ENCODE results near the gene PIM1. TPM values are rescaled to one million over a fixed set of nuclear protein-coding genes. Genes with fewer than 3 reads are reported as not detected.
A peak's percentile ranks its signal among the peaks of the same experiment; 100 is the strongest.

The PIM1 gene
- polyA plus RNA-seq, 1 experiment, result 35.3 TPM

DNA sequence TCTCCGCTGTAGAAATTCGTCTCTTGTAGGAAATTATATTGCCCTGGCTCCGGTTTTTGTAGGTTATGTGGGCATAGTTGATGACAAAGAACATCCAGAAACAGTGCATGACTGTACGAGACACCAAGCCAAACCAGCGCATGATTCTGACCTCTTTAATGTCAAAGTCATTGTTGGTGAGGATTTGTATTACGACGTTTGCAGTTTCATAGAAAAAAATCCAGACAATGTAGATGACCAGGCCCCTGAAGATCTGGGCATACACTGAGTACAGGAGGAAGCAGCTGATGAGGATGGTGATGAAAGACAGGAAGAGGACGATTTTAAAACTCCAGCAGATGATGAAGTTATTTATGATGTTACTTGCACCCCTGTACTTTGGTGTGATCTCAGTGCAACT lies 48.6 kb downstream of the PIM1 start:
- no peak for DNase-seq (ENCODE audit: low read depth, low spot score)
- Histone ChIP-seq H3K27me3 (ENCODE audit: control insufficient read depth, insufficient read depth, low read length) (no peaks in the 10 kb centered on the region), H3K4me3 (ENCODE audit: low read depth, low read length) (no peak overlapping the region), H3K9me3 (ENCODE audit: control insufficient read depth, insufficient read depth, low read length) (no peaks in the 10 kb centered on the region), H3K27ac (ENCODE audit: low read depth, low read length) (peak overlapping the region; percentile 11)
- POLR2A ChIA-PET, result no interaction called here
- CTCF ChIA-PET, result interaction anchor here (20.3 kb wide), 1 partner anchor 194 kb away, joined by 597 read pairs; no protein-coding TSS in a partner anchor
- TF ChIP-seq, protein P1, sequence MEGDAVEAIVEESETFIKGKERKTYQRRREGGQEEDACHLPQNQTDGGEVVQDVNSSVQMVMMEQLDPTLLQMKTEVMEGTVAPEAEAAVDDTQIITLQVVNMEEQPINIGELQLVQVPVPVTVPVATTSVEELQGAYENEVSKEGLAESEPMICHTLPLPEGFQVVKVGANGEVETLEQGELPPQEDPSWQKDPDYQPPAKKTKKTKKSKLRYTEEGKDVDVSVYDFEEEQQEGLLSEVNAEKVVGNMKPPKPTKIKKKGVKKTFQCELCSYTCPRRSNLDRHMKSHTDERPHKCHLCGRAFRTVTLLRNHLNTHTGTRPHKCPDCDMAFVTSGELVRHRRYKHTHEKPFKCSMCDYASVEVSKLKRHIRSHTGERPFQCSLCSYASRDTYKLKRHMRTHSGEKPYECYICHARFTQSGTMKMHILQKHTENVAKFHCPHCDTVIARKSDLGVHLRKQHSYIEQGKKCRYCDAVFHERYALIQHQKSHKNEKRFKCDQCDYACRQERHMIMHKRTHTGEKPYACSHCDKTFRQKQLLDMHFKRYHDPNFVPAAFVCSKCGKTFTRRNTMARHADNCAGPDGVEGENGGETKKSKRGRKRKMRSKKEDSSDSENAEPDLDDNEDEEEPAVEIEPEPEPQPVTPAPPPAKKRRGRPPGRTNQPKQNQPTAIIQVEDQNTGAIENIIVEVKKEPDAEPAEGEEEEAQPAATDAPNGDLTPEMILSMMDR (IDR thresholded peaks at IDR 0.05; ENCODE audit: low read depth, low read length), result no peak

DNA sequence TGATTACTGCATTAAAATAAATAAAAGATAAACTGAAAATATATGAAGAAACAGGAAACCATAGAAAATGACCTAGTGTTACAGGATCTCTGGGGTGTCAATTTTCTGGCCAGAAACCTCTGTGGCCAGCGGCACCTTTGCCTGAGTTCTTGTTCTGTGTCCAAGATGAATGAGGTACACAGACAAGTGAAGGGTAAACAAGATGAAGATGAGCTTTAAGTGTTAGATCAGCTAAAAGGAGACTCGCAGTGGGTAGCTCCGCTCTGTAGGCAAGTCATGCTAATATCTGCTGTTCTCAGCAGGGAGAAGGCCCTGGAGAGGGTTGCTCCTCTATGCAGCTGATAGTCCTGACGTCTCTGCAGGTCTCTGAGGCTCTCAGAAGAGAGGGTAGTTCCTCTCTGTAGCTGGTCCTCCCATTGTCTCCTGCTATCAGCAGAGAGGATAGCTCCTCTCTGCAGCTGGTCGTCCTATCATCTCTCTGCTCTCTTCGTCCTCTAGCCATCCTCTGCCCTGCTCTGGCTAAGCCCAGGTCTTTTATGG lies 51.7 kb downstream of the PIM1 start:
- Histone ChIP-seq H3K4me3 (ENCODE audit: low read depth, low read length) (peak overlapping the region; percentile 60), H3K9me3 (ENCODE audit: control insufficient read depth, insufficient read depth, low read length) (no peaks in the 10 kb centered on the region; the same call in 1 of the 2 replicates), H3K27ac (ENCODE audit: low read depth, low read length) (peak overlapping the region; percentile 39), H3K27me3 (ENCODE audit: control insufficient read depth, insufficient read depth, low read length) (no peaks in the 10 kb centered on the region)
- TF ChIP-seq, protein P1 (IDR thresholded peaks at IDR 0.05; ENCODE audit: low read depth, low read length), result no peak
- CTCF ChIA-PET, result interaction anchor here (0.9 kb wide), 1 partner anchor 16 kb away, joined by 3 read pairs; no protein-coding TSS in a partner anchor
- no peak for DNase-seq (ENCODE audit: low read depth, low spot score)
- POLR2A ChIA-PET, result interaction anchor here (0.6 to 1.2 kb wide), 3 partner anchors 18 to 613 kb away, joined by 3 to 4 read pairs (median 3); no protein-coding TSS in a partner anchor

DNA sequence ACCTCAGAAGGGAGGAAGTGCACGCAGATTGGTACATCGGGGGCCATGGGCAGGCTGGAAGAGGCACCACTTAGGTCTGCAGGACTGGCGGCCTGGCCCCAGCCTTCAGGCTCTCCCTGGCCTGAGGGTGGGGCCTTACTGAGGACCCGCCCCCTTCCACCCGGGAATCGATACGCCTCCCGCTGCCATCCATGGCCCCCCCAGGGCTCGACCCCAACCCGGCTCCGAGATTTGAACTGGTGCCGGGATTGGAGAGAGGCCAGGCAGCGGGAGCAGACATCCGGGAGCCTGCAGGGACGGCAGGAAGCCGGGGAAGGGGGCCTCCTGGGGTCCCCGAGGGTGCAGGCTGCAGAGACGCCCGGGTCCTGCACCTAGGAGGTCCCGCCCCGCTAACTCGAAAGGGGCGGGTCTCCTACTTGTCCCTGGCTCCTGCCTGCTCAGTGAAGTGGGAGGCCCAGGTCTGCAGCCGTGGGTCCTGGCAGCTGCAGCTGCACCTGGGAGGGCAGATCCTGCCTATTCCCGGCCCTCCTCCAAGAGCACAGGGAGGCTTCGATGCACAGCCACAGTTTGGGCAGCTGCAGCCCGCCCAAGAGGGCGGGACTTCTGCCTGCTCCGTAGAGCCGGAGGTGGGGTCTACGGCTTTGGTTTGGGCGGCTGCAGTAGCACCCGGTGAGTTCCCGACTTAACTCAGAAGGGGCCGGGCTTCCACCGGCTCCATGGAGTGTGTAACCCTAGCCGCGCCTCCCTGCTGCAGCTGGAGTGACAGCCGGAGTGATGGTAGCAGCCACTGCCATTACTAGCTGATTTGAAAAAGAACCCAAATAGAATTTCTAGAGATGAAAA lies 52.4 kb downstream of the PIM1 start:
- POLR2A ChIA-PET, result interaction anchor here (0.6 to 1.5 kb wide), 5 partner anchors 18 to 614 kb away, joined by 3 to 7 read pairs (median 4); no protein-coding TSS in a partner anchor
- Histone ChIP-seq H3K27ac (ENCODE audit: low read depth, low read length) (peak overlapping the region; percentile 39), H3K4me3 (ENCODE audit: low read depth, low read length) (peak overlapping the region; percentile 60), H3K27me3 (ENCODE audit: control insufficient read depth, insufficient read depth, low read length) (no peaks in the 10 kb centered on the region), H3K9me3 (ENCODE audit: control insufficient read depth, insufficient read depth, low read length) (no peaks in the 10 kb centered on the region; the same call in 1 of the 2 replicates)
- CTCF ChIA-PET, result interaction anchor here (0.9 to 2.8 kb wide), 6 partner anchors 9 to 204 kb away, joined by 3 to 9 read pairs (median 4); no protein-coding TSS in a partner anchor
- TF ChIP-seq, protein P1 (IDR thresholded peaks at IDR 0.05; ENCODE audit: low read depth, low read length), result no peak
- DNase-seq (ENCODE audit: low read depth, low spot score), result no peak

DNA sequence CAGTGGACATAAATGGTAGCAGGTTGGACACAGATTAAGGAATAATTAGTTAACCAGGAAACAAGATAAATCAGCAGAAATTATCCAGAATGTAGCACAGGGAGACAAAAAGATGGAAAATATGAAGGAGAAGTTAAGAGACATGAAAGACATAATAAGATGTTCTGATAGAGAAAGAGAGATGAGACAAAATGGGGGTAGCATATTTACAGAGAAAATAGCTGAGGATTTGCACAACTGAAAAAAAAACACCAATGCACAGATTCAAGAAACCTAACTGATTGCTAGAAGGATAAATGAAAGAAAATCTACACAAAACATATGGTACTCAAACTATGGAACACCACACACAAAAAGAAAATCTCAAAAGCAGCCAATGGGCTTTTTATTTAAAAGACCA lies 53.0 kb downstream of the PIM1 start:
- ChIA-PET POLR2A (interaction anchor here (1.0 to 1.5 kb wide), 2 partner anchors 19 to 22 kb away, joined by 4 to 7 read pairs; no protein-coding TSS in a partner anchor), CTCF (interaction anchor here (0.9 to 2.8 kb wide), 6 partner anchors 10 to 205 kb away, joined by 3 to 9 read pairs (median 4); no protein-coding TSS in a partner anchor)
- H3K4me3 ChIP-seq (ENCODE audit: low read depth, low read length), result peak overlapping the region; percentile 60
- TF ChIP-seq, protein P1 (IDR thresholded peaks at IDR 0.05; ENCODE audit: low read depth, low read length), result no peak
- H3K27me3 ChIP-seq (ENCODE audit: control insufficient read depth, insufficient read depth, low read length), result no peaks in the 10 kb centered on the region
- H3K27ac ChIP-seq (ENCODE audit: low read depth, low read length), result no peak overlapping the region
- no peaks in the 10 kb centered on the region; the same call in 1 of the 2 replicates for H3K9me3 ChIP-seq (ENCODE audit: control insufficient read depth, insufficient read depth, low read length)
- no peak for DNase-seq (ENCODE audit: low read depth, low spot score)

Other genes with a start within 250 kb of the PIM1 start
- gene PI16, start 215.4 kb upstream of the PIM1 start, polyA plus RNA-seq (2011; rRNA removed), result 0.05 and 0.11 TPM in 2 replicates
- gene MTCH1, start 184.0 kb upstream of the PIM1 start, polyA plus RNA-seq (2011; rRNA removed), result 149 and 160 TPM in 2 replicates
- gene FGD2, start 164.5 kb upstream of the PIM1 start, polyA plus RNA-seq (2011; rRNA removed), result not detected in 2 replicates
- 9.7 and 9.8 TPM in 2 replicates for gene TBC1D22B, start 87.6 kb downstream of the PIM1 start, polyA plus RNA-seq (2011; rRNA removed)
- gene TMEM217, start 88.0 kb downstream of the PIM1 start, polyA plus RNA-seq (2011; rRNA removed), result 7.7 and 7.8 TPM in 2 replicates
- 20.1 and 26.3 TPM in 2 replicates for gene RNF8, start 183.8 kb downstream of the PIM1 start, polyA plus RNA-seq (2011; rRNA removed)